Keratinocyte (primary cell): ENCODE data around the gene SLC37A3. TPM values are rescaled to one million over a fixed set of nuclear protein-coding genes. Genes with fewer than 3 reads are reported as not detected.

ENCODE experiments used
- DNase-seq: peaks from one replicate; pipeline ENCODE4 v3.0.0-alpha.2; 2011; ENCODE audit warnings: low read depth, missing footprints, low spot score
- FAIRE-seq: peaks from 2 replicates; lab custom pipeline; 2011; peaks lifted over from hg19 to GRCh38; lab: Jason Lieb, UNC
- H2AFZ ChIP-seq: 2 replicates; pipeline ENCODE4 v1.6.0; 2012; ENCODE audit warnings: low read length, control low read depth, inconsistent platforms; ENCODE audit not compliant: control insufficient read depth
- H3K27ac ChIP-seq: 2 replicates; pipeline ENCODE4 v1.5.1; 2011; ENCODE audit warnings: low read length; ENCODE audit not compliant: control insufficient read depth, insufficient read depth
- H3K27me3 ChIP-seq: 3 replicates; pipeline ENCODE4 v1.6.0; 2011; ENCODE audit warnings: low read length; ENCODE audit not compliant: control insufficient read depth, insufficient read depth; ENCODE audit errors: extremely low read depth
- H3K36me3 ChIP-seq, 2 experiments: 2 replicates in 1 of 2; 3 replicates in 1 of 2; pipeline ENCODE4 v1.5.1; 2011; ENCODE audit warnings: low read length in 2 of 2, mild to moderate bottlenecking in 1 of 2; ENCODE audit not compliant: control insufficient read depth in 2 of 2, insufficient read depth in 2 of 2; ENCODE audit errors: extremely low read depth in 1 of 2
- H3K4me1 ChIP-seq: 3 replicates; pipeline ENCODE4 v1.5.1; 2011; ENCODE audit warnings: low read length; ENCODE audit not compliant: control insufficient read depth, insufficient read depth; ENCODE audit errors: extremely low read depth
- H3K4me2 ChIP-seq: 3 replicates; pipeline ENCODE4 v1.6.0; 2011; ENCODE audit warnings: low read depth, low read length; ENCODE audit not compliant: control insufficient read depth, insufficient read depth; ENCODE audit errors: extremely low read depth
- H3K4me3 ChIP-seq, 3 experiments: fragments of 200-600 bp in 1 of 3; sonication (generic) in 1 of 3; 2 replicates in 2 of 3; 3 replicates in 1 of 3; pipeline ENCODE4 v1.5.1; 2011 to 2016; ENCODE audit warnings: low read length in 3 of 3, mild to moderate bottlenecking in 3 of 3, control low read depth in 2 of 3, inconsistent platforms in 1 of 3, low read depth in 1 of 3, mixed read lengths in 1 of 3, mixed run types in 1 of 3, moderate library complexity in 1 of 3; ENCODE audit not compliant: control insufficient read depth in 2 of 3, insufficient read depth in 2 of 3; ENCODE audit errors: extremely low read depth in 1 of 3
- H3K79me2 ChIP-seq: 2 replicates; pipeline ENCODE4 v1.6.0; 2012; ENCODE audit warnings: low read length; ENCODE audit not compliant: control insufficient read depth, insufficient read depth
- H3K9ac ChIP-seq: 3 replicates; pipeline ENCODE4 v1.6.0; 2011; ENCODE audit warnings: low read length; ENCODE audit not compliant: control insufficient read depth, insufficient read depth; ENCODE audit errors: extremely low read depth
- H3K9me1 ChIP-seq: 3 replicates; pipeline ENCODE4 v1.6.0; 2011; ENCODE audit warnings: low read length; ENCODE audit not compliant: control insufficient read depth, insufficient read depth; ENCODE audit errors: extremely low read depth
- H3K9me3 ChIP-seq: 2 replicates; pipeline ENCODE4 v1.5.1; 2012; ENCODE audit warnings: low read depth, low read length; ENCODE audit not compliant: control insufficient read depth
- H4K20me1 ChIP-seq: 3 replicates; pipeline ENCODE4 v1.6.0; 2011; ENCODE audit warnings: low read length; ENCODE audit not compliant: control insufficient read depth, insufficient read depth; ENCODE audit errors: extremely low read depth
- CTCF ChIP-seq, 3 experiments: IDR thresholded peaks in 1 of 3; conservative IDR thresholded peaks in 1 of 3; optimal IDR thresholded peaks in 1 of 3; 2 replicates in 2 of 3; 3 replicates in 1 of 3; pipeline versions ENCODE3 to v1.5.1; 2011; ENCODE audit warnings: low read length in 3 of 3, mild to moderate bottlenecking in 3 of 3, moderate library complexity in 2 of 3, control low read depth in 1 of 3, inconsistent platforms in 1 of 3; ENCODE audit not compliant: insufficient read depth in 2 of 3; ENCODE audit errors: extremely low read depth in 1 of 3
- EZH2 ChIP-seq: IDR thresholded peaks from one replicate; pipeline ENCODE4 v1.6.1; 2012; ENCODE audit warnings: inconsistent platforms, mild to moderate bottlenecking, low read length, moderate library complexity
- dilution Hi-C: fragments of 300-500 bp; cut with MboI; formaldehyde crosslinking; loops from one replicate; pipeline ENCODE4 v1.7.0; 2020; ENCODE audit warnings: low sequenced_read_pairs; ENCODE audit not compliant: extremely low pct_ligation_motif_present
- polyA plus RNA-seq, 5 experiments: library from polyadenylated mRNA; depleted of rRNA in 3 of 5; stranded (reverse) in 3 of 5; stranded (forward) in 1 of 5; unstranded in 1 of 5; fragments of >200 nt; gene quantifications; 1 replicate in 1 of 5; 2 replicates in 3 of 5; 3 replicates in 1 of 5; pipeline versions ENCODE4 v1.2.1 to v1.2.3, GENCODE V29; 2011 to 2012; ENCODE audit warnings: missing spikeins in 2 of 5, low read depth in 1 of 5, low replicate concordance in 1 of 5

Gene SLC37A3
- polyA plus RNA-seq, 1 donor (not counting 4 experiments of a cell fraction or from before 2014, with no cell fraction given), result 51.4 TPM

- Histone ChIP-seq H3K4me1 (peaks cover 7% of the 10 kb centered on the region), H3K9me1 (peaks cover 2% of the 10 kb centered on the region), H3K4me2 (no peak overlapping the region), H3K4me3 (no peak overlapping the region), H3K9ac (no peak overlapping the region), H3K36me3 (peaks cover 2 to 5% of the 10 kb centered on the region in 2 experiments), H3K9me3 (no peaks in the 10 kb centered on the region), H3K27me3 (no peaks in the 10 kb centered on the region), H4K20me1 (no peaks in the 10 kb centered on the region), H3K79me2 (no peaks in the 10 kb centered on the region), H2AFZ (no peak overlapping the region), H3K27ac (no peak overlapping the region)
- no peak for TF ChIP-seq EZH2
- no peak for TF ChIP-seq CTCF (optimal IDR thresholded peaks at IDR 0.05 in 1 of 3, IDR thresholded peaks at IDR 0.05 in 1 of 3, conservative IDR thresholded peaks at IDR 0.05 in 1 of 3; ENCODE audit: extremely low read depth in 1 of 3, insufficient read depth in 2 of 3, low read length in 3 of 3)
- FAIRE-seq, result no peak
- dilution Hi-C loops, result no loop called here
- DNase-seq, result no peak
Observed at GRCh38 chr7:140369294-140369693, 29.0 kb downstream of the SLC37A3 start.

GRCh38 chr7:140367528-140367927 is 30.8 kb downstream of the SLC37A3 start:
- Histone ChIP-seq H3K79me2 (no peaks in the 10 kb centered on the region), H3K4me1 (peaks cover 7% of the 10 kb centered on the region), H2AFZ (no peak overlapping the region), H3K9me1 (peaks cover 2% of the 10 kb centered on the region), H3K27ac (no peak overlapping the region), H3K4me2 (no peak overlapping the region), H3K4me3 (no peak overlapping the region), H3K9me3 (no peaks in the 10 kb centered on the region), H3K9ac (no peak overlapping the region), H4K20me1 (no peaks in the 10 kb centered on the region), H3K27me3 (no peaks in the 10 kb centered on the region), H3K36me3 (peaks cover 2 to 5% of the 10 kb centered on the region in 2 experiments)
- FAIRE-seq (no peak), DNase-seq (no peak)
- dilution Hi-C loops, result no loop called here
- TF ChIP-seq CTCF (optimal IDR thresholded peaks at IDR 0.05 in 1 of 3, IDR thresholded peaks at IDR 0.05 in 1 of 3, conservative IDR thresholded peaks at IDR 0.05 in 1 of 3; ENCODE audit: extremely low read depth in 1 of 3, insufficient read depth in 2 of 3, low read length in 3 of 3) (no peak), EZH2 (no peak)
